ENCODE measurements around the gene TRIM62. TPM values are rescaled to one million over a fixed set of nuclear protein-coding genes. Genes with fewer than 3 reads are reported as not detected.

TRIM62 gene
- total RNA-seq, 1 donor from 2014 or later, result 6.5 TPM

DNA sequence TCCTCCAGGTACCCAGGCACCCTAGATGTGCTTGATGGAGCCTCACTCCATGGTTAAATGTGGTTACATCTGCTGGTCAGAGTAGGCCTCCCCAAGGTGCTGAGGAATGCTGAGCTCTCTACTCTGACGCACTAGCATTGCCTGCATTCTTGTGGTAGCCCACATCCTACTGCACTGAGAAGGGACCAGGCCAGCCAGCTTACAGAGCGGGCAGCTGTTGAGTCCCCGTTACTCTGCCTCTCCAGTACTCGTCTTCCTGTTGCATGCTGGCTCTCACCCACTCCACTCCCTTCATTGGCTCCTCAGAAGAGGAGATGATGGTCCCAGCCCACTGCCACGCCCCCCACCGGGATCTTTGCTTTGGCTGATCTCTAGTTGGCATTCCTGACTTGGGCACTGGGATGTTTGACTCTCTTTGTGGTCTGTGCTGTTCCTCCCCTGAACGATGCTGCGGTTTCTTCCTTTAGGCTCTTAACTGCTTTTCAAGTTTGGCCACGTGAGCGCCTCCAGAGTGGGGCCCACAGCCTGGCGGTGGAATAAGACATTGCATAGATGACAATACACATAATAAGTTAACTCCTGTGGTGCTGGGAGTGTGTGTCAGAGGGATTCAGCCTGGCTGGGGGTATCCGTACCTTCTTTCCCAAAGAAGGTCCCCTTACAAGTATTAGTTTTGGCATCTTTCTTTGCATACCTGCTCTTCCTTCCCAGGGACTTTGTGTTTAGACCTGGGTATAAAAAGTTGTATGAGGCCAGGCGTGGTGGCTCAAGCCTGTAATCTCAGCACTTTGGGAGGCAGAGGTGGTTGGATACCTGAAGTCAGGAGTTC is 82.3 kb downstream of the TRIM62 start:
- Histone ChIP-seq H3K9me3 (no peaks in the 10 kb centered on the region), H3K27ac (peak overlapping the region; percentile 20), H3K4me3 (no peak overlapping the region), H3K4me1 (peaks cover 17% of the 10 kb centered on the region), H3K36me3 (no peaks in the 10 kb centered on the region), H3K27me3 (ENCODE audit: low read depth) (no peaks in the 10 kb centered on the region)
- TF ChIP-seq, protein P1, sequence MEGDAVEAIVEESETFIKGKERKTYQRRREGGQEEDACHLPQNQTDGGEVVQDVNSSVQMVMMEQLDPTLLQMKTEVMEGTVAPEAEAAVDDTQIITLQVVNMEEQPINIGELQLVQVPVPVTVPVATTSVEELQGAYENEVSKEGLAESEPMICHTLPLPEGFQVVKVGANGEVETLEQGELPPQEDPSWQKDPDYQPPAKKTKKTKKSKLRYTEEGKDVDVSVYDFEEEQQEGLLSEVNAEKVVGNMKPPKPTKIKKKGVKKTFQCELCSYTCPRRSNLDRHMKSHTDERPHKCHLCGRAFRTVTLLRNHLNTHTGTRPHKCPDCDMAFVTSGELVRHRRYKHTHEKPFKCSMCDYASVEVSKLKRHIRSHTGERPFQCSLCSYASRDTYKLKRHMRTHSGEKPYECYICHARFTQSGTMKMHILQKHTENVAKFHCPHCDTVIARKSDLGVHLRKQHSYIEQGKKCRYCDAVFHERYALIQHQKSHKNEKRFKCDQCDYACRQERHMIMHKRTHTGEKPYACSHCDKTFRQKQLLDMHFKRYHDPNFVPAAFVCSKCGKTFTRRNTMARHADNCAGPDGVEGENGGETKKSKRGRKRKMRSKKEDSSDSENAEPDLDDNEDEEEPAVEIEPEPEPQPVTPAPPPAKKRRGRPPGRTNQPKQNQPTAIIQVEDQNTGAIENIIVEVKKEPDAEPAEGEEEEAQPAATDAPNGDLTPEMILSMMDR (IDR thresholded peaks at IDR 0.05), result peak; percentile 27
- ATAC-seq (peak; percentile 88 to 94), DNase-seq (peak; percentile 67)
- intact Hi-C loops (cut with DNase I), result no loop called here

DNA sequence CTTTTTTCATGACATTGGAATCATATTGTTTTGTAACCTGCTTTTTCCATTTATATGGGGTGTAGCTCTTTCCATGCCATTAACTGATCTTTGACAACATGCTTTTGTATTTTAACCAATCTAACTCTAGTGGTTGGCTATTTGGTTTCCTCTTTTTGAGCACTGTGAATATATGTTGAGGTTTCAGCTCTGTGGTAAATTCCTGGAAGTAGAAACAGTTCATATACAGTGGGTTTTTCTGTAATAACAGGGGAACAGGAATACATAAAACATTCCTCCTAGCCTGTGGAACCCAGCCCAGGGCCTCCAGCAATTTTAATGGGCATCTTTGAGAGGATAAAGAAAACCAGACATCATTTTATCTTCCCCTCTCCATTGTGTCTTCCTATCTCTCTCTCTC is 83.5 kb downstream of the TRIM62 start:
- H3K27me3 ChIP-seq (ENCODE audit: low read depth), result no peaks in the 10 kb centered on the region
- H3K4me1 ChIP-seq, result peaks cover 17% of the 10 kb centered on the region
- DNase-seq (no peak), ATAC-seq (no peak)
- intact Hi-C loops (cut with DNase I), result no loop called here
- TF ChIP-seq, protein P1 (IDR thresholded peaks at IDR 0.05), result no peak
- no peak overlapping the region for H3K4me3 ChIP-seq
- no peaks in the 10 kb centered on the region for H3K9me3 ChIP-seq
- H3K27ac ChIP-seq, result peak overlapping the region; percentile 20
- no peaks in the 10 kb centered on the region for H3K36me3 ChIP-seq

DNA sequence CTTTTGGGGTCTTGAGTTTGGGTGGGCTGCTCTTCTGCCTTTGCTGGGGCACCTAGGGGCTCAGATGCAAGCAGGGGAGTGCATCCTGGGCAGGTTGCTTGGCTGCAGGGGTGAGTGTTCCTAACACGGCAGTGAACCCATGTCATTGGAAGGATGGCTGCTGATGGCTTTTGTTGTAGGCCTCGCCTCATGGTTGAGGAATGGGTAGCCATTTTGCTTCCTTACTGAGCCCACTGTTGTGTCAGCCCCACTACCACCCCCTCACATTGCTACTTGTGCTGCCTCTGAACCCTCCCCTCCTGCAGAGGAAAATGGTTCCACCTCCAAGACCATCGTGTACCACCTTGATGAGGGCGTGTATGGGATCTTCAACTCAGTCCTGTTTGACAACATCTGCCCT is 84.1 kb downstream of the TRIM62 start:
- intact Hi-C loops (cut with DNase I), result no loop called here

DNA sequence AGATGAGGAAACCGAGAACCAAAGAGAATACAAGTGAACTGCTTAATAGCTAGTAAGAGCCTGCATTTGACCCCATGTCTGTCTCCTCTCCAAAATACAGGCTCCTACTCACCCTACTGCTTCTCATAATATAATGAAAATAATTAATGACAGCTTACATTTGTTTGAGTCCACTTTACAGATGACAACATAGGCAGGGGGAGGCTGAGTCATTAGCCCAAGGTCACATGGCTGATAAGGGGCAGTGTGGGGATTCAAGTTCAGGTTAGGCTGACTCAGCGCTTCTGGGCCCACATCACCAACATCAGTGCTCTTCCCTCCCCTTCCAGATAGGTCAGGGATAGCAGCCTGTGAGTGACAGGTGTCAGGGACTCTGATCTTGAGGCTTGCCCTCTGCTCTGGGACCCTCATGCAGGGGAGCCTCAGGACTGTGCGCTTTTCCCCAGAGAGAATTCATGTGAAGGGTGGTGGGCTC is 84.7 kb downstream of the TRIM62 start:
- no peak for ATAC-seq
- DNase-seq, result no peak
- TF ChIP-seq, protein P1 (IDR thresholded peaks at IDR 0.05), result no peak
- Histone ChIP-seq H3K27me3 (ENCODE audit: low read depth) (no peaks in the 10 kb centered on the region), H3K36me3 (no peaks in the 10 kb centered on the region), H3K9me3 (no peaks in the 10 kb centered on the region), H3K27ac (no peak overlapping the region), H3K4me3 (no peak overlapping the region), H3K4me1 (peaks cover 17% of the 10 kb centered on the region)
- intact Hi-C loops (cut with DNase I), result no loop called here

More for the DNA sequence above, 84.1 kb downstream of the TRIM62 start:
- DNase-seq (no peak), ATAC-seq (no peak)
- no peak overlapping the region for H3K27ac ChIP-seq
- no peaks in the 10 kb centered on the region for H3K36me3 ChIP-seq
- H3K9me3 ChIP-seq, result no peaks in the 10 kb centered on the region
- TF ChIP-seq, protein P1 (IDR thresholded peaks at IDR 0.05), result no peak
- no peaks in the 10 kb centered on the region for H3K27me3 ChIP-seq (ENCODE audit: low read depth)
- peaks cover 17% of the 10 kb centered on the region for H3K4me1 ChIP-seq
- no peak overlapping the region for H3K4me3 ChIP-seq

DNA sequence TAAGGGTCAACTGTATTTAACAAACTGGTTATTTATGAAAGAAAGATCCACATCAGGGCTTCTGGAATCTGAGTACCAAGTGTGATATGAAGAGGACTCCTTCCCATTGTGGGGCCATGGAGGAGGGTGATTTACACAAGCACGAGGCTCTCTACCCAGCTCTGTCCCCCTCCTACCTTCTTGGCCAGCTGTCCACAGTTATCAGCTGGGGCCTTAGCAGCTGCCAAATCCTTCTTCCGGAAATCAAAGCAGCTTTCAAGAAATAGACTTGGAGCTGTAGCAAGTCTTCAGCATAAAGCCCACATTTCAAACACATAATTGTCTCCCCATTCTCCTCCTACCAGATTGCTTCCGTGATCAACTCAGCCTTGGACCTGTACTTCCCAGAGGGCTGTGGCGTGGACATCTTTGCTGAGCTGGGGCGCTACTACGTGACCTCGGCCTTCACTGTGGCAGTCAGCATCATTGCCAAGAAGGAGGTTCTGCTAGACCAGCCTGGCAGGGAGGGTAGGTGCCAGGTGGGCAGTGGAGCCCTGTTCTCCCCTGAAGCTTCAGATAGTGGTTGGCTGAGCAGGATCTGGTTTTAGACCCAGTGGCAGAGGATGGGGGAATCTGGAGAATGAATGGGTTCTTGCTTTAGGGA is 85.4 kb downstream of the TRIM62 start:
- TF ChIP-seq, protein P1 (IDR thresholded peaks at IDR 0.05), result no peak
- no peaks in the 10 kb centered on the region for H3K27me3 ChIP-seq (ENCODE audit: low read depth)
- no peak overlapping the region for H3K4me3 ChIP-seq
- H3K27ac ChIP-seq, result no peak overlapping the region
- ATAC-seq, result no peak
- peaks cover 17% of the 10 kb centered on the region for H3K4me1 ChIP-seq
- no peaks in the 10 kb centered on the region for H3K9me3 ChIP-seq
- H3K36me3 ChIP-seq, result no peaks in the 10 kb centered on the region
- intact Hi-C loops (cut with DNase I), result no loop called here
- no peak for DNase-seq

Other genes starting within 250 kb of the TRIM62 start
- gene RNF19B, start 217.2 kb downstream of the TRIM62 start, total RNA-seq, result 27.9 TPM
- 103 TPM for gene AK2, start 145.2 kb downstream of the TRIM62 start, total RNA-seq
- gene AZIN2, start 100.9 kb downstream of the TRIM62 start, total RNA-seq, result 2.4 TPM
- gene ZNF362, start 74.4 kb upstream of the TRIM62 start, total RNA-seq, result 30.7 TPM
- gene A3GALT2, start 139.1 kb upstream of the TRIM62 start, total RNA-seq, result not detected
- gene PHC2, start 249.1 kb upstream of the TRIM62 start, total RNA-seq, result 105 TPM

Data from lower lobe of right lung (tissue), 2 donors.